Mesenteric fat pad (tissue), 1 donor: ENCODE results near the gene PPM1F. TPM values are rescaled to one million over a fixed set of nuclear protein-coding genes. Genes with fewer than 3 reads are reported as not detected.
"Not testable (repeated sequence)": the region's sequence is repeated elsewhere in the genome, so short reads cannot be mapped to it uniquely, and the experiment has no call there.

Experiments used
- DNase-seq: peaks from one replicate; pipeline ENCODE4 v3.0.0-alpha.2; 2020; ENCODE audit warnings: low spot score
- total RNA-seq: library from RNA; stranded (reverse); fragmentation: NEBNext Ultra II Directional; extraction: Animal tissue kit (Norgen Biotek cat#: 25700); gene quantifications from one replicate; pipeline ENCODE4 v1.2.1, GENCODE V29; 2021
- donor health status: DM: yes; HTN: yes; CAD: no.

The PPM1F gene
- total RNA-seq, 1 donor from 2014 or later = 44.5 TPM

DNA sequence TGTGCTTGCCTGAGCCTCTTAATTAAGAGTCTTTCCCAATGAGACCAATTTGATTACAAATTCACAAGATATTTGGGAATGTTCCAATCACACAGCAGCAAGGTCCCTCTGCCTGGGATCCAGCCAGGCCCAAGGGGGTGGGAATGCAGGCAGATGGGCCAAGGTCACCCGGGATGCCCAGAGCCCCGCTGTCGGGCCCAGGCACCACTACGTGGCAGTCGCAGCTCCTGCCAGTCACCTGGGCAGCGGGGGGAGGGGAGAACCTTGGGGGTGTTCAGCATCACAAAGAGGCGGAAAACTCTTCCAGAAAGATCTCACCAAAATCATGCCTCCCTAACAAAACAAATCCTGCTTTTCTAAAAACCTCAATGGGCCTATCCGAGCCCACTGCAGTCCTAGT lies 30.9 kb downstream of the PPM1F start:
- no peak for DNase-seq

DNA sequence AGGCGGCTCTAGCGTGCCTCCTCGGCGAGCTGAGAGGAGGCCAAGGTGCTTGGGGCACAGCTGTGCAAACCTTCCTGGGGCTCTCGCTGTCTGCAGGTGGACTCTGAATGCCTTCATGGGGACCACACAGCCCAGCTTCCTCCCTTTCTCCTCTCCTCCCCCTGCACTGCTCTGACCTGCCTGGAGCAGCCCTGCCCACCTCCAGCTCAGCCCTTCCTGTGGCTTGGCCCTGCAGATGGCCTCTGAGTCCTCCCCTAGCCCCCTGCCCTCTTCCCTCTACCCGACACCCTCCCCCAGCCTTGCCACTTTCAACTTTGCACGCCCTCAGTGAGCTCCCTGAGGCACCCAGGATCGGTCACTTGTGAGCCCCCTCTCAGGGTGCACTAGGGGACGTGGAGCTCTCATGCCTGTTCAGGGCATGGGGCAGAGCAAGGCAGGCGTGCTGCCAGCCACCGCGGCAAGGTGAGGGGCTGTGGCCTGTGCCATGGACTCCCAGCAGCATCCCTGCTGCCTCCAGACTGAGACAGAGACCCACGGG lies 31.4 kb downstream of the PPM1F start:
- no peak for DNase-seq

GRCh38 chr22:21920341-21921183 lies 32.1 kb downstream of the PPM1F start:
- DNase-seq = no peak

- DNase-seq = no peak
These were observed 32.9 kb downstream of the PPM1F start for GRCh38 chr22:21919526-21920307.

DNA sequence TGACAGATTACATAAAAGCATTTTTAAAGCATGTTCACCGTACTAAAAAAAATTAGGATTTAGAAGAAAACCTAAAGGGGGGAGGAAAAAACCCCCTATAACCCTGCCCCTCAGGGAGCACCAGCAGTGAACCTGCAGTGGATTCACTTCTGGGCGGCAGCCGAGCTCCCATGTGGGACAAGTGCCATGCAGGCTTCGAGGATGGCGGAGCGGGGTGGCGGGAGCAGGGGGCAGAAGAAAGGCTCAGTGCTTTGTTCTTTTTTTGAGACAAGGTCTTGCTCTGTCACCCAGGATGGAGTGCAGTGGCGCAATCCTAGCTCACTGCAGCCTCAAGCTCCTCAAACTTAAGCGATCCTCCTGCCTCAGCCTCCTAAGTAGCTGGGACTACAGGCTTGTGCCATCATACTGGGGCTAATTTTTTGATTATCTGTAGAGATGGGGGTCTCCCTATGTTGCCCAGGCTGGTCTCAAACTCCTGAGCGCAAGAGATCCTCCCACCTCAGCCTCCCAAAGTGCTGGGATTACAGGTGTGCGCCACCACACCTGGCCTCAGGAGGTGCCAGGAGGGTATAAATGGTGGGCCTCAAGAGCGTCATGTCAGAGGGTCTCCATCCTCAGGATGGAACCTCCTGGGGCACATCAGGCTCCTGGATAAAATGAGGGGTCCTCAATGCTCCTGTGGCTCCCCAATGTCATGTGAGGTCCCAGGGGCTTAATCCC lies 34.0 kb downstream of the PPM1F start:
- DNase-seq = no peak

- no peak for DNase-seq
These were observed 34.7 kb downstream of the PPM1F start for GRCh38 chr22:21917959-21918261.

DNA sequence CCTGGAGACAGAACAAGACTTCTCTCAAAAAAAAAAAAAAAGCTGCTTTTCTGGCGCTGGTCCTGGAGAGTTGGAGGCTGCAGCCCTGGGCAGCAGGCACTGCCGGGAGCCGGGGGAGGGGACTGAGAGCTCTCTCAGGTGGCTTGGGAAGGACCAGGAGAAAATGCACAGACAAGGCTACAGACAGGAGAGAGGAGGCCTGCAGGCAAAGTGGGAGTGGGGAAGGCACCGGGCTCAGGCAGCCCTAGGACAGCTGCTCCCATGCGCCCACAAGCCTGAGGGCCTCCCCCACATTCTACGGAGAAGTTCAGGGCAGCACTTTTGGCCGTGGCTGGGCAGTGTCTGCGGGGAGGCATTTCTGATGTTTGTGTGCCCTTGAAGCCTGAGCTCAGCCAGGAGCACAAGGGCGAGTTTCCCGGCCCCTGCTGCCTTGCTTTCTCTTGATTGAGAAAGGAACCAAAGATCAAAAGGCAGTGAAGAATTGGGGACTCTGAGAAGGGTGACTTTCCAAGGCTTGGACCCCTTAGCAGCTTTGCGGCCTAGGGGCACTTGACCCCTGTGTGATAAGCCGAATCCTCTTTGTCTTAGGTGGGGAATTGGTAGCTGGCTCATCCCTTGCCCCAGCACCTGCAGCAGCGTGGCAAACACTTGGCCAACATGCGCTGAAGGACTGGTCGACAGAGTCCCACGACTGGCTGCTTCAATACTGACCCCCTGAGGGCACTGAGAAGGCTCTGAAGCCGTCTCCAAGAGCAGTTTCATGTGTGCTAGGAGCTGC lies 35.3 kb downstream of the PPM1F start:
- no peak for DNase-seq

DNA sequence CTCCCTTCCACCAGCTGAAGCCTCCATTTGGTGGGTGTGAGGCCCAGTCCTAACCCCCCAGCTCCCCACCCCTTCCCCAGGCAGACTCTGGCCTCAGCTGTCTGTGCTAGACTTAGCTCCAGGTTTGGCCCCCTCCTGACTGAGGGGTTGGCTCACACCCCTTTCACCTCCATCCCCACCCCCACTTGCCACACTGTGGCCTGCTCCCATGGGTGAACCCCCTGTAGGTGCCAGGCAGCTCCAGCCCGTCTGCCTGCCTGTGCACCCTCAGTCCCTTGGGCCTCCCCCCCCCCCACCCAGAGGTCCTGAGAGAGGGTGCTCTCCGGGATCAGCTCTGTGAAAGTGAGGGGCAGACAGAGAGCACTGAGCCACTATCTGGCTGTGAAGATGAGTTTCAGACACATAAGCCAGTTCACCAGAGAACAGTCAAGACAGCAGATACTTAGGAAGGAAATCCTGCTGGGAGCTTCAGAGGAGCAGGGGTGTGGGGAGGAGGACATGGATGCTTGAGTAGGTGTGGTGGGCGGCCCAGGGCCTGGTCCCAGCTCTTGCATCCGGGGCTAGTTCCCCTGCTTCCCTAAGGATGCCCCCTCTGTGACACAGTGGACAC lies 36.2 kb downstream of the PPM1F start:
- DNase-seq = no peak

DNA sequence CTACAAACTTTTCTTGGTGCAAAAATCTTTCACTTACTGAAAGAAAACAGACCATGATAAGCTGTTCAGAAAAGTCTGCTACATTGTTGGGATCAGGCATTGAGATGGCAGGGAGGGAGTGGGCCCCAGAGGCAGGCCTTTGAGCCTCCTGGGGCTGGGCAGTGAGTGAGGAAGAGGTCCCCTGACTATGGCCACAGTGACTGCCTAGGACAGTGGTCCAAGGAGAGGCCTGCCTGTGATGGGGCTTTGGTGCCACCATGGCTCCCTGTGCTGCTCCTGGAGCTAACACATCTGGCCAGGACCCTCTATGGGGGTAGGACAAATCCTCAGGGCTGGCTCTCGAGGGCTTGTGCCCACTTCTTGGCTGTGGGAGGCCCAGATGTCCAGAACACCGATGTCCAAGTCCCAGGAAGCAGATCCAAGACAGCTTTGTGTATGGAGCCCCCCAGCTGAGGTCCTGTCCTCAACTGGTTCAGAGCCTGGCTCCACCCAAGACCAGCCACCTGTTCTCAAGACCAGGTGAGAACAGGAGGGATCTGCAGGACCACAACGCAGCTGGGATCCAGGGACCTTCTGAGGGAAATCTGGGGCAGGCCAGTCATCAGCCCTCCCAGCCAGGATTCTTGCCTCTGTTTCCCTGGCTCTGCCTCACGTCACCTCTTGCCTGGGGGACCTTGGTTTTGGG lies 36.9 kb downstream of the PPM1F start:
- DNase-seq = no peak

DNA sequence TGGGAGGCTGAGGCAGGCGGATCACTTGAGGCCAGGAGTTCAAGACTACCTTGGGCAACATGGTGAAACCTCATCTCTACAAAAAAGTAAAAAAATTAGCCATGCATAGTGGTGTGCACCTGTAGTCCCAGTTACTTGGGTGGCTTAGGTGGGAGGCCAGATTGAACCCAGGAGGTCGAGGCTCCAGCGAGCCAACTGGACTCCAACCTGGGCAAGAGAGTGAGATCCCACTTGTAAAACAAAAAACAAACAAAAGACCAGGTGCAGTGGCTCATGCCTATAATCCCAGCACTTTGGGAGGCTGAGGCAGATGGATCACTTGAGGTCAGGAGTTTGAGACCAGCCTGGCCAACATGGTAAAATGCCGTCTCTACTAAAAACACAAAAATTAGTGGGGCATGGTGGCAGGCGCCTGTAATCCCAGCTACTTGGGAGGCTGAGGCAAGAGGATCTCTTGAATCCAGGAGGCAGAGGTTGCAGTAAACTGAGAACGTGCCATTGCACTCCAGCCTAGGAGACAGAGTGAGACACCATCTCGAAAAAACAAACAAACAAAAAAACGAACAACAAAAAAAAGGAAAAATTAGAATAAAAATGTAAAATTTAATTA lies 38.5 kb downstream of the PPM1F start:
- DNase-seq = not testable (repeated sequence)

GRCh38 chr22:21910367-21910766 lies 42.3 kb downstream of the PPM1F start:
- DNase-seq = not testable (repeated sequence)

- no peak for DNase-seq
These were observed 42.8 kb downstream of the PPM1F start for GRCh38 chr22:21909871-21910270.

GRCh38 chr22:21907638-21908522 lies 44.8 kb downstream of the PPM1F start:
- no peak for DNase-seq

- DNase-seq = not testable (repeated sequence)
These were observed 47.4 kb downstream of the PPM1F start for GRCh38 chr22:21905234-21905633.

DNA sequence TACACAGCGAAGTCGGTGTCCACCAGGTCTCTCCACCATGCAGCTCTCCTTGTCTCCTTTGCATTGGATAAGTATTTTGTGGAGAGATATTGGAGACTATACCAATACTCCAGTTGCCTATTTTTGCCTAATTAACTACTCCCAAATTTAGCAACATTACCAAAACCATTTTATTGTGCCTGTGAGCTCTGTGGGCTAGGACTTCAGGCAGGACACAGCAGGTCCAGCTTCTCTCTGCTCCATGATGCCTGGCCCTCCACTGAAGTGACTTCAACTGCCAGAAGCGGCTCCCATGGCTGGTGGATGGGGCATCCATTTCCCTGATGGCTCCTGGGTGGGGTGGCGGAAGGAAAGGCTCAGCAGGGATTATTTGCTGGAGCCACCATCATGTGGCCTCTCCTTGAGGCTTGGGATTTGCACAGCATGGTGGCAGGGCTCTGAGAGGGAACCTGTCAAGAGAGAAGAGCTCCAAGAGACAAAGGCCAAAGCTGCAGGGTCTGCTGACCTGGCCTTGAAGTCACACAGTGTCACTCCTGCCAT lies 48.3 kb downstream of the PPM1F start:
- DNase-seq = no peak

- DNase-seq = no peak
These were observed 49.4 kb downstream of the PPM1F start for GRCh38 chr22:21903283-21903682.

DNA sequence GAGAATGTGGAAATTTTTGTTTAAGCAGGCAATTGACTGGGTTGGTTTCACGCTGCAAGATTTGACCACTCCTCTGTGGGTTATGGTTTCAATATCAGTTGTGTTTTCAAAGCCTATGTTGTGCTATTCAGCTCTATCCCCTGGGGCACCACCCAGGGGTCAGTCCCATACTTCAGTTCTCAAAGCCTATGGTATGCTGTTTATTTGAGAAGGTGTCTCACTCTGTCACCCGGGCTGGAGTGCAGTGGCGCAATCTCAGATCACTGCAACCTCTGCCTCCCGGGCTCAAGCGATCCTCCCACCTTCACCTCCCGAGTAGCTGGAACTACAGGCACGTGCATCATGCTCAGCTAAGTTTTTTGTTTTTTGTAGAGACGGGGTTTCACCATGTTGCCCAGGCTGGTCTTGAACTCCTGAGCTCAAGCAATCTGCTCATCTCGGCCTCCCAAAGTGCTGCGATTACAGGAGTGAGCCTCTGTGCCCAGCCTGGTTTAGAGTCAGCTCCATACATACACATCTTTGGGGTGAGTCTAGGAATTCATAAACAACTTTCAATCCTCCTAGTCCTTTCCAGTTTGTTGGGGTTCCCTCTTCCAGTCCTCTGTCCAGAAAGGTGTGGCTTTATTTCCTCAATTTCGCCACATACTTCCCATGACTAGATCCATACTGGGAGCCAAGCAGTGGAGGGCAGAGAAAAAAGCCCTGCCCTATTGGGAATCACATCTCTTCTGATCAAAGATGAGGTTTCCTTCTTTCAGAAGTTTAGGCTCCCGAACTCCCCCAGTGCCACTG lies 50.2 kb downstream of the PPM1F start:
- no peak for DNase-seq
